ENCODE results near the gene ZFYVE19.

DNA sequence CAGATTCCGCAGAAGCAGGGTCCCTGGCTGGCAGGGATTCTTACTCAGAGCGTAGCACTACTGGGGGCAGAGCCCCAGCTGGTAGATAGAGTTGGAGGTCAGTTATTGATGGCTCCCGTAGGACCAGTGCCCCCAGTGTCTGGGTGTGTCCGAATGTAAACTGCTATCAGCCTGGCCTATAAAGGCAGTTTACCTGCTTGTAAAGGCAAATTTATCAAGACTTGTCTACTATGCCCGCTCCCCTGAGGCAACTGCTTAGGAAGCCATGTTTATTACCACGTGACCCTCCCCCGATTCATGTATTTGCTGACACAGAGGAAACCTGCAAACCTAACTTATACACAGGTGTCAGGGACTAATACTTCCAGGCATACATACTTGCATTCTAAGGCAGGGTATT is 22.2 kb downstream of the ZFYVE19 start:
- TF ChIP-seq, protein P1, sequence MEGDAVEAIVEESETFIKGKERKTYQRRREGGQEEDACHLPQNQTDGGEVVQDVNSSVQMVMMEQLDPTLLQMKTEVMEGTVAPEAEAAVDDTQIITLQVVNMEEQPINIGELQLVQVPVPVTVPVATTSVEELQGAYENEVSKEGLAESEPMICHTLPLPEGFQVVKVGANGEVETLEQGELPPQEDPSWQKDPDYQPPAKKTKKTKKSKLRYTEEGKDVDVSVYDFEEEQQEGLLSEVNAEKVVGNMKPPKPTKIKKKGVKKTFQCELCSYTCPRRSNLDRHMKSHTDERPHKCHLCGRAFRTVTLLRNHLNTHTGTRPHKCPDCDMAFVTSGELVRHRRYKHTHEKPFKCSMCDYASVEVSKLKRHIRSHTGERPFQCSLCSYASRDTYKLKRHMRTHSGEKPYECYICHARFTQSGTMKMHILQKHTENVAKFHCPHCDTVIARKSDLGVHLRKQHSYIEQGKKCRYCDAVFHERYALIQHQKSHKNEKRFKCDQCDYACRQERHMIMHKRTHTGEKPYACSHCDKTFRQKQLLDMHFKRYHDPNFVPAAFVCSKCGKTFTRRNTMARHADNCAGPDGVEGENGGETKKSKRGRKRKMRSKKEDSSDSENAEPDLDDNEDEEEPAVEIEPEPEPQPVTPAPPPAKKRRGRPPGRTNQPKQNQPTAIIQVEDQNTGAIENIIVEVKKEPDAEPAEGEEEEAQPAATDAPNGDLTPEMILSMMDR (IDR thresholded peaks at IDR 0.05): no peak
- no peak for TF ChIP-seq POLR2AphosphoS5 (IDR thresholded peaks at IDR 0.05)
